GM12878 (cell line): ENCODE data around the gene CFAP45. TPM values are rescaled to one million over a fixed set of nuclear protein-coding genes. Genes with fewer than 3 reads are reported as not detected.

ENCODE experiments used
- CEBPB ChIP-seq, 2 experiments: fragments of 150-350 bp in 1 of 2; IDR thresholded peaks; 2 replicates each; pipeline ENCODE4 v1.6.1; 2012 to 2014; ENCODE audit warnings: low read depth in 2 of 2, low read length in 2 of 2, borderline replicate concordance in 1 of 2, inconsistent platforms in 1 of 2
- CHD2 ChIP-seq: IDR thresholded peaks from 2 replicates; pipeline ENCODE4 v1.6.1; 2011; ENCODE audit warnings: low read depth, low read length, improper control_type of control experiment, borderline replicate concordance
- HCFC1 ChIP-seq: fragments of 150-350 bp; IDR thresholded peaks from 2 replicates; pipeline ENCODE4 v1.6.1; 2014; ENCODE audit warnings: low read length
- HDGF ChIP-seq: fragments of 450-650 bp; IDR thresholded peaks from 2 replicates; pipeline ENCODE4 v1.6.1; 2016; ENCODE audit warnings: antibody characterized with exemption
- IRF4 ChIP-seq: IDR thresholded peaks from 2 replicates; pipeline ENCODE4 v1.6.1; 2011; ENCODE audit warnings: low read depth, low read length
- JUNB ChIP-seq: IDR thresholded peaks from 2 replicates; pipeline ENCODE4 v1.6.1; 2016; ENCODE audit warnings: antibody characterized with exemption, mild to moderate bottlenecking
- KLF5 ChIP-seq: fragments of 450-650 bp; IDR thresholded peaks from 2 replicates; pipeline ENCODE4 v1.6.1; 2014; ENCODE audit warnings: mild to moderate bottlenecking; ENCODE audit not compliant: partially characterized antibody
- MTA3 ChIP-seq: IDR thresholded peaks from 2 replicates; pipeline ENCODE4 v1.6.1; 2012; ENCODE audit warnings: low read length, inconsistent platforms, borderline replicate concordance
- NBN ChIP-seq: fragments of 450-650 bp; IDR thresholded peaks from 2 replicates; pipeline ENCODE4 v1.6.1; 2016
- NFIC ChIP-seq: IDR thresholded peaks from 2 replicates; pipeline ENCODE4 v1.6.1; 2012; ENCODE audit warnings: low read depth, mild to moderate bottlenecking, inconsistent platforms, low read length, moderate library complexity
- NR2C1 ChIP-seq: fragments of 450-650 bp; IDR thresholded peaks from 2 replicates; pipeline ENCODE4 v1.6.1; 2017; ENCODE audit warnings: antibody characterized with exemption, mild to moderate bottlenecking, moderate library complexity
- PML ChIP-seq: IDR thresholded peaks from 2 replicates; pipeline ENCODE4 v1.6.1; 2012; ENCODE audit warnings: low read length, inconsistent platforms
- RAD21 ChIP-seq: IDR thresholded peaks from 2 replicates; pipeline ENCODE4 v1.6.1; 2011; ENCODE audit warnings: mild to moderate bottlenecking, low read depth, low read length, moderate library complexity; ENCODE audit not compliant: insufficient read depth
- TAF1 ChIP-seq: IDR thresholded peaks from 2 replicates; pipeline ENCODE4 v1.6.1; 2011; ENCODE audit warnings: mild to moderate bottlenecking, low read depth, low read length, borderline replicate concordance
- TCF7 ChIP-seq: IDR thresholded peaks from 2 replicates; pipeline ENCODE4 v1.6.1; 2014; ENCODE audit warnings: antibody characterized with exemption, borderline replicate concordance
- ZNF24 ChIP-seq: fragments of 450-650 bp; IDR thresholded peaks from 2 replicates; pipeline ENCODE4 v1.6.1; 2017; ENCODE audit warnings: antibody characterized with exemption, mild to moderate bottlenecking
- polyA plus RNA-seq, 11 experiments: library from polyadenylated mRNA; depleted of rRNA in 4 of 11; unstranded in 6 of 11; stranded (reverse) in 5 of 11; fragments of >200 nt; fragmentation: Nextera tagmentation in 4 of 11; fragmentation: Illumina TruSeq in 1 of 11; extraction: Ambion mirVana in 4 of 11; extraction: Trizol in 1 of 11; gene quantifications; 1 replicate in 1 of 11; 2 replicates in 10 of 11; pipeline versions ENCODE4 v1.2.1 to v1.2.3, GENCODE V29; 2011 to 2016; ENCODE audit warnings: inconsistent platforms in 2 of 11, missing spikeins in 2 of 11, low read depth in 1 of 11
- total RNA-seq, 4 experiments: library from RNA; depleted of rRNA in 3 of 4; stranded (reverse); fragments of >200 nt in 3 of 4; fragmentation: Illumina TruSeq in 1 of 4; extraction: Trizol in 1 of 4; gene quantifications; 2 replicates each; pipeline versions ENCODE4 v1.2.1 to v1.2.3, GENCODE V29; 2013 to 2021
- TF ChIP-seq, protein P1 (sequence below): fragments of 150-350 bp; IDR thresholded peaks from 2 replicates; pipeline ENCODE4 v1.6.1; 2016; ENCODE audit warnings: low read depth, low read length
- TF ChIP-seq, protein P2 (sequence below): fragments of 450-650 bp; conservative IDR thresholded peaks from 2 replicates; pipeline ENCODE4 v1.6.1; 2017; ENCODE audit warnings: mild to moderate bottlenecking, moderate library complexity
- TF ChIP-seq, protein P3 (sequence below): IDR thresholded peaks from 2 replicates; pipeline ENCODE4 v1.6.1; 2011; ENCODE audit warnings: low read depth, low read length, improper control_type of control experiment, borderline replicate concordance
- TF ChIP-seq, protein P4 (sequence below): IDR thresholded peaks from 2 replicates; pipeline ENCODE4 v1.6.1; 2011; ENCODE audit warnings: low read depth, mild to moderate bottlenecking, low read length, moderate library complexity, borderline replicate concordance; ENCODE audit errors: extremely low read depth
- TF ChIP-seq, protein P5 (sequence below): IDR thresholded peaks from 2 replicates; pipeline ENCODE4 v1.6.1; 2011; ENCODE audit warnings: mild to moderate bottlenecking, low read depth, low read length, moderate library complexity; ENCODE audit not compliant: insufficient replicate concordance
- TF ChIP-seq, protein P6 (sequence below): fragments of 450-650 bp; IDR thresholded peaks from 2 replicates; pipeline ENCODE4 v1.6.1; 2017; ENCODE audit warnings: mild to moderate bottlenecking, low read depth, inconsistent platforms; ENCODE audit not compliant: poor library complexity, severe bottlenecking

The CFAP45 gene
- total and polyA plus RNA-seq, 10 of the 15 experiments (the other 5 are each of a cell fraction or from before 2014, with no cell fraction given) = 0.43 to 0.91 (median 0.67) TPM

DNA sequence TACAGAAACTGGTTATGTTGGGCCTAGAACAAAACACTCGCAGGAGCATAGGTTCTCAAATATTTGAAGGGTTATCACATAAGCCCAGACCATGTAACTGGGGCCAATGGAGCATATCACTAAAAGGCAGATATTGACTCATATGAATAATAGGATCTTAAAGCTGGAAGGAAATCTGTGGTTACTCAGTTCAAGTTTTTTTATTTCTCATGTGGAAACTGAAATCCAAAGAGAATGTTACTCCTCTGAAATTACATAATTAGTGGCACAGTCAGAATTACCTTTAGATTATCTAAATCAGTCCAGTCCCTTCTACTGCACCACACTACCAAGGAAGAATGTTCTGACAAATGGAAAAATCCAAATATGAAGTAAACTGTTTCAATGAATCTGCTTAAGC is 61.2 kb downstream of the CFAP45 start (continued):
- TF ChIP-seq, protein P1, sequence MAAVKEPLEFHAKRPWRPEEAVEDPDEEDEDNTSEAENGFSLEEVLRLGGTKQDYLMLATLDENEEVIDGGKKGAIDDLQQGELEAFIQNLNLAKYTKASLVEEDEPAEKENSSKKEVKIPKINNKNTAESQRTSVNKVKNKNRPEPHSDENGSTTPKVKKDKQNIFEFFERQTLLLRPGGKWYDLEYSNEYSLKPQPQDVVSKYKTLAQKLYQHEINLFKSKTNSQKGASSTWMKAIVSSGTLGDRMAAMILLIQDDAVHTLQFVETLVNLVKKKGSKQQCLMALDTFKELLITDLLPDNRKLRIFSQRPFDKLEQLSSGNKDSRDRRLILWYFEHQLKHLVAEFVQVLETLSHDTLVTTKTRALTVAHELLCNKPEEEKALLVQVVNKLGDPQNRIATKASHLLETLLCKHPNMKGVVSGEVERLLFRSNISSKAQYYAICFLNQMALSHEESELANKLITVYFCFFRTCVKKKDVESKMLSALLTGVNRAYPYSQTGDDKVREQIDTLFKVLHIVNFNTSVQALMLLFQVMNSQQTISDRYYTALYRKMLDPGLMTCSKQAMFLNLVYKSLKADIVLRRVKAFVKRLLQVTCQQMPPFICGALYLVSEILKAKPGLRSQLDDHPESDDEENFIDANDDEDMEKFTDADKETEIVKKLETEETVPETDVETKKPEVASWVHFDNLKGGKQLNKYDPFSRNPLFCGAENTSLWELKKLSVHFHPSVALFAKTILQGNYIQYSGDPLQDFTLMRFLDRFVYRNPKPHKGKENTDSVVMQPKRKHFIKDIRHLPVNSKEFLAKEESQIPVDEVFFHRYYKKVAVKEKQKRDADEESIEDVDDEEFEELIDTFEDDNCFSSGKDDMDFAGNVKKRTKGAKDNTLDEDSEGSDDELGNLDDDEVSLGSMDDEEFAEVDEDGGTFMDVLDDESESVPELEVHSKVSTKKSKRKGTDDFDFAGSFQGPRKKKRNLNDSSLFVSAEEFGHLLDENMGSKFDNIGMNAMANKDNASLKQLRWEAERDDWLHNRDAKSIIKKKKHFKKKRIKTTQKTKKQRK = no peak
- TF ChIP-seq, protein P2, sequence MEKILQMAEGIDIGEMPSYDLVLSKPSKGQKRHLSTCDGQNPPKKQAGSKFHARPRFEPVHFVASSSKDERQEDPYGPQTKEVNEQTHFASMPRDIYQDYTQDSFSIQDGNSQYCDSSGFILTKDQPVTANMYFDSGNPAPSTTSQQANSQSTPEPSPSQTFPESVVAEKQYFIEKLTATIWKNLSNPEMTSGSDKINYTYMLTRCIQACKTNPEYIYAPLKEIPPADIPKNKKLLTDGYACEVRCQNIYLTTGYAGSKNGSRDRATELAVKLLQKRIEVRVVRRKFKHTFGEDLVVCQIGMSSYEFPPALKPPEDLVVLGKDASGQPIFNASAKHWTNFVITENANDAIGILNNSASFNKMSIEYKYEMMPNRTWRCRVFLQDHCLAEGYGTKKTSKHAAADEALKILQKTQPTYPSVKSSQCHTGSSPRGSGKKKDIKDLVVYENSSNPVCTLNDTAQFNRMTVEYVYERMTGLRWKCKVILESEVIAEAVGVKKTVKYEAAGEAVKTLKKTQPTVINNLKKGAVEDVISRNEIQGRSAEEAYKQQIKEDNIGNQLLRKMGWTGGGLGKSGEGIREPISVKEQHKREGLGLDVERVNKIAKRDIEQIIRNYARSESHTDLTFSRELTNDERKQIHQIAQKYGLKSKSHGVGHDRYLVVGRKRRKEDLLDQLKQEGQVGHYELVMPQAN = no peak
- no peak for TF ChIP-seq TAF1
- TF ChIP-seq JUNB = peak; percentile 83
- no peak for TF ChIP-seq NR2C1
- TF ChIP-seq PML = no peak
- TF ChIP-seq, protein P3, sequence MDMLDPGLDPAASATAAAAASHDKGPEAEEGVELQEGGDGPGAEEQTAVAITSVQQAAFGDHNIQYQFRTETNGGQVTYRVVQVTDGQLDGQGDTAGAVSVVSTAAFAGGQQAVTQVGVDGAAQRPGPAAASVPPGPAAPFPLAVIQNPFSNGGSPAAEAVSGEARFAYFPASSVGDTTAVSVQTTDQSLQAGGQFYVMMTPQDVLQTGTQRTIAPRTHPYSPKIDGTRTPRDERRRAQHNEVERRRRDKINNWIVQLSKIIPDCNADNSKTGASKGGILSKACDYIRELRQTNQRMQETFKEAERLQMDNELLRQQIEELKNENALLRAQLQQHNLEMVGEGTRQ = no peak
- TF ChIP-seq CHD2 = no peak
- no peak for TF ChIP-seq HCFC1
- TF ChIP-seq HDGF = no peak
- TF ChIP-seq TCF7 = peak; percentile 51; the same call in 1 of the 2 replicates
- TF ChIP-seq CEBPB (IDR thresholded peaks at IDR 0.05; ENCODE audit: borderline replicate concordance in 1 of 2, low read depth in 2 of 2, low read length in 2 of 2) = no peak
- TF ChIP-seq IRF4 = peak; percentile 36; the same call in 1 of the 2 replicates
- no peak for TF ChIP-seq KLF5
- TF ChIP-seq NBN = no peak
- no peak for TF ChIP-seq RAD21
- TF ChIP-seq, protein P4, sequence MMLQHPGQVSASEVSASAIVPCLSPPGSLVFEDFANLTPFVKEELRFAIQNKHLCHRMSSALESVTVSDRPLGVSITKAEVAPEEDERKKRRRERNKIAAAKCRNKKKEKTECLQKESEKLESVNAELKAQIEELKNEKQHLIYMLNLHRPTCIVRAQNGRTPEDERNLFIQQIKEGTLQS = no peak
- TF ChIP-seq NFIC = peak; percentile 82
- TF ChIP-seq, protein P5, sequence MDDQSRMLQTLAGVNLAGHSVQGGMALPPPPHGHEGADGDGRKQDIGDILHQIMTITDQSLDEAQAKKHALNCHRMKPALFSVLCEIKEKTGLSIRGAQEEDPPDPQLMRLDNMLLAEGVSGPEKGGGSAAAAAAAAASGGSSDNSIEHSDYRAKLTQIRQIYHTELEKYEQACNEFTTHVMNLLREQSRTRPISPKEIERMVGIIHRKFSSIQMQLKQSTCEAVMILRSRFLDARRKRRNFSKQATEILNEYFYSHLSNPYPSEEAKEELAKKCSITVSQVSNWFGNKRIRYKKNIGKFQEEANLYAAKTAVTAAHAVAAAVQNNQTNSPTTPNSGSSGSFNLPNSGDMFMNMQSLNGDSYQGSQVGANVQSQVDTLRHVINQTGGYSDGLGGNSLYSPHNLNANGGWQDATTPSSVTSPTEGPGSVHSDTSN = no peak
- peak; percentile 59; the same call in 1 of the 2 replicates for TF ChIP-seq MTA3
- TF ChIP-seq, protein P6, sequence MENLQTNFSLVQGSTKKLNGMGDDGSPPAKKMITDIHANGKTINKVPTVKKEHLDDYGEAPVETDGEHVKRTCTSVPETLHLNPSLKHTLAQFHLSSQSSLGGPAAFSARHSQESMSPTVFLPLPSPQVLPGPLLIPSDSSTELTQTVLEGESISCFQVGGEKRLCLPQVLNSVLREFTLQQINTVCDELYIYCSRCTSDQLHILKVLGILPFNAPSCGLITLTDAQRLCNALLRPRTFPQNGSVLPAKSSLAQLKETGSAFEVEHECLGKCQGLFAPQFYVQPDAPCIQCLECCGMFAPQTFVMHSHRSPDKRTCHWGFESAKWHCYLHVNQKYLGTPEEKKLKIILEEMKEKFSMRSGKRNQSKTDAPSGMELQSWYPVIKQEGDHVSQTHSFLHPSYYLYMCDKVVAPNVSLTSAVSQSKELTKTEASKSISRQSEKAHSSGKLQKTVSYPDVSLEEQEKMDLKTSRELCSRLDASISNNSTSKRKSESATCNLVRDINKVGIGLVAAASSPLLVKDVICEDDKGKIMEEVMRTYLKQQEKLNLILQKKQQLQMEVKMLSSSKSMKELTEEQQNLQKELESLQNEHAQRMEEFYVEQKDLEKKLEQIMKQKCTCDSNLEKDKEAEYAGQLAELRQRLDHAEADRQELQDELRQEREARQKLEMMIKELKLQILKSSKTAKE = no peak
- no peak for TF ChIP-seq ZNF24
